Camera-type eye (tissue), 1 donor: ENCODE data around the gene CXorf51B. TPM values are rescaled to one million over a fixed set of nuclear protein-coding genes. Genes with fewer than 3 reads are reported as not detected.

Experiments used
- total RNA-seq: library from RNA; depleted of rRNA; stranded (reverse); fragments of >200 nt; gene quantifications from one replicate; pipeline ENCODE4 v1.2.3, GENCODE V29; 2014

The CXorf51B gene
- not detected for total RNA-seq

DNA sequence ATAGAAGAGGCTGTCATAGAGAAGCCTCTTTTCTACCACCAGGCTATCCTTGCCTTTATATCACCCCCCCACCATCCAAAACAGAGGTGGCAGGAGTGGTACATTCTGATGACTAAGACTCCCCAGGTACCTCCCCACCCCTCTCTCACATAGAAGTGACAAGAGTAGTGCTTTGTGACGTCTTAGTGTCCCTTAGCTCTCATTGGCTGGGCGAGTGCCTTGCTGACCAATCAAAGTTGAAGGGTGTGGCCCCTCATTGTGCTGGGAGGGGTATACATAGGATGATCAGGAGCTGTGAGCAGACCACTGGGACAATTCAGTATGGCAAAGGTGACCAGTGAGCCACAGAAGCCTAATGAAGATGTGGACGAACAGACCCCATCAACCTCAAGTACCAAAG is at the start of gene CXorf51B:
Gene CXorf51B (plus strand): TSS at position 301 of the 400 bp plus-strand sequence. CDS start 21 bp downstream, at position 322.

DNA sequence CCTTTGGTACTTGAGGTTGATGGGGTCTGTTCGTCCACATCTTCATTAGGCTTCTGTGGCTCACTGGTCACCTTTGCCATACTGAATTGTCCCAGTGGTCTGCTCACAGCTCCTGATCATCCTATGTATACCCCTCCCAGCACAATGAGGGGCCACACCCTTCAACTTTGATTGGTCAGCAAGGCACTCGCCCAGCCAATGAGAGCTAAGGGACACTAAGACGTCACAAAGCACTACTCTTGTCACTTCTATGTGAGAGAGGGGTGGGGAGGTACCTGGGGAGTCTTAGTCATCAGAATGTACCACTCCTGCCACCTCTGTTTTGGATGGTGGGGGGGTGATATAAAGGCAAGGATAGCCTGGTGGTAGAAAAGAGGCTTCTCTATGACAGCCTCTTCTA is 5.1 kb downstream of the CXorf51B start, which contains the start of gene CXorf51A:
Gene CXorf51A (minus strand): TSS at position 101 of the 400 bp plus-strand sequence. CDS start 21 bp downstream, at position 80.

Other genes with a start within 250 kb of the CXorf51B start
- gene CXorf51A, start 5.0 kb downstream of the CXorf51B start, total RNA-seq = not detected